A549 (cell line): ENCODE measurements around the gene MNX1. TPM values are rescaled to one million over a fixed set of nuclear protein-coding genes. Genes with fewer than 3 reads are reported as not detected.

Source experiments
- ATAC-seq, 2 experiments: fragments of 200-7000 bp in 1 of 2; fragments of >200 bp in 1 of 2; cut with Nextera tagmentation in 1 of 2; cut with Tn5 transposase in 1 of 2; 3 replicates each; pipeline versions ENCODE4 v1.8.0 to v1.9.1; 2018 to 2020; ENCODE audit warnings: mild to moderate bottlenecking in 1 of 2, moderate library complexity in 1 of 2
- CTCF ChIA-PET: fragments of 300-600 bp; sonication (Branson Sonifier 250); formaldehyde crosslinking; extraction: SDS; loops from one replicate; lab custom pipeline; 2021; ENCODE audit warnings: antibody characterized with exemption, inconsistent platforms; lab: Yijun Ruan, JAX
- POLR2A ChIA-PET: fragments of 350-600 bp; formaldehyde crosslinking; extraction: SDS; loops from one replicate; lab custom pipeline; 2021; ENCODE audit warnings: antibody characterized with exemption, inconsistent platforms; lab: Yijun Ruan, JAX
- DNase-seq, 2 experiments: peaks; one replicate each; pipeline versions ENCODE4 v3.0.0 to v3.0.0-alpha.2; 2011 to 2016; ENCODE audit warnings: low read depth in 1 of 2, low spot score in 1 of 2
- FAIRE-seq: peaks from 2 replicates; lab custom pipeline; 2011; peaks lifted over from hg19 to GRCh38; lab: Jason Lieb, UNC
- H3K27ac ChIP-seq, 2 experiments: fragments of >200 bp; sonication (Bioruptor Twin); formaldehyde crosslinking; 3 replicates each; pipeline ENCODE4 v1.5.1; 2016 to 2017
- H3K4me1 ChIP-seq: fragments of >200 bp; sonication (Bioruptor Twin); formaldehyde crosslinking; 3 replicates; pipeline ENCODE4 v1.6.1; 2016
- H3K4me2 ChIP-seq: fragments of >200 bp; sonication (Bioruptor Twin); formaldehyde crosslinking; 3 replicates; pipeline ENCODE4 v1.6.1; 2016
- H3K4me3 ChIP-seq: fragments of >200 bp; sonication (Bioruptor Twin); formaldehyde crosslinking; 3 replicates; pipeline ENCODE4 v1.5.1; 2016
- H3K9me3 ChIP-seq: fragments of >200 bp; sonication (Bioruptor Twin); formaldehyde crosslinking; 3 replicates; pipeline ENCODE4 v1.6.1; 2016
- BCL3 ChIP-seq: fragments of >200 bp; sonication (Bioruptor Twin); formaldehyde crosslinking; IDR thresholded peaks from 3 replicates; pipeline ENCODE4 v1.6.1; 2016
- CBX8 ChIP-seq: fragments of 200-600 bp; sonication (generic); IDR thresholded peaks from 2 replicates; pipeline ENCODE4 v1.6.1; 2016
- CEBPB ChIP-seq, 2 experiments: fragments of >200 bp in 1 of 2; sonication (Bioruptor Twin) in 1 of 2; formaldehyde crosslinking in 1 of 2; IDR thresholded peaks; 2 replicates each; pipeline ENCODE4 v1.6.1; 2012 to 2016
- CHD2 ChIP-seq: fragments of 150-350 bp; IDR thresholded peaks from 2 replicates; pipeline ENCODE4 v1.6.1; 2014; ENCODE audit warnings: low read length; ENCODE audit not compliant: partially characterized antibody
- CTCF ChIP-seq: fragments of >200 bp; sonication (Bioruptor Twin); formaldehyde crosslinking; IDR thresholded peaks from 3 replicates; pipeline ENCODE4 v1.5.1; 2016
- E2F6 ChIP-seq: IDR thresholded peaks from 2 replicates; pipeline ENCODE4 v1.6.1; 2012; ENCODE audit warnings: low read depth, borderline replicate concordance
- EP300 ChIP-seq, 2 experiments: fragments of >200 bp; sonication (Bioruptor Twin); formaldehyde crosslinking; IDR thresholded peaks; 2 replicates in 1 of 2; 3 replicates in 1 of 2; pipeline ENCODE4 v1.6.1; 2016 to 2017
- FOSB ChIP-seq: fragments of 250-450 bp; sonication (Bioruptor Pico); IDR thresholded peaks from 2 replicates; pipeline ENCODE4 v1.5.0; 2020; ENCODE audit warnings: mild to moderate bottlenecking, moderate library complexity
- FOSL2 ChIP-seq, 2 experiments: fragments of 450-650 bp in 1 of 2; fragments of >200 bp in 1 of 2; sonication (Bioruptor Twin) in 1 of 2; formaldehyde crosslinking; IDR thresholded peaks; 2 replicates each; pipeline versions ENCODE4 v1.5.0 to v1.6.1; 2016 to 2020; ENCODE audit warnings: mild to moderate bottlenecking in 1 of 2, moderate library complexity in 1 of 2
- FOXS1 ChIP-seq: fragments of 250-450 bp; sonication (Bioruptor Pico); IDR thresholded peaks from 2 replicates; pipeline ENCODE4 v1.5.0; 2020; ENCODE audit warnings: mild to moderate bottlenecking, moderate library complexity
- GATA3 ChIP-seq: IDR thresholded peaks from 2 replicates; pipeline ENCODE4 v1.6.1; 2012; ENCODE audit warnings: borderline replicate concordance
- HDAC2 ChIP-seq: fragments of 200-600 bp; sonication (generic); IDR thresholded peaks from 2 replicates; pipeline ENCODE4 v1.6.1; 2016
- HES2 ChIP-seq: fragments of >200 bp; sonication (Bioruptor Twin); formaldehyde crosslinking; IDR thresholded peaks from 2 replicates; pipeline ENCODE4 v1.6.1; 2016
- HEYL ChIP-seq: fragments of 250-450 bp; sonication (Bioruptor Pico); IDR thresholded peaks from 2 replicates; pipeline ENCODE4 v1.8.0; 2021; ENCODE audit warnings: mild to moderate bottlenecking, moderate library complexity
- HOXB5 ChIP-seq: fragments of 250-450 bp; sonication (Bioruptor Pico); IDR thresholded peaks from 2 replicates; pipeline ENCODE4 v1.5.0; 2020; ENCODE audit warnings: mild to moderate bottlenecking, moderate library complexity
- KDM1A ChIP-seq: fragments of 200-600 bp; sonication (generic); IDR thresholded peaks from 2 replicates; pipeline ENCODE4 v1.6.1; 2016; ENCODE audit warnings: low read depth, mild to moderate bottlenecking
- KDM5A ChIP-seq: fragments of 200-600 bp; sonication (generic); IDR thresholded peaks from 2 replicates; pipeline ENCODE4 v1.6.1; 2016; ENCODE audit warnings: antibody characterized with exemption, mild to moderate bottlenecking
- MAFK ChIP-seq: fragments of 450-650 bp; IDR thresholded peaks from 2 replicates; pipeline ENCODE4 v1.6.1; 2014; ENCODE audit not compliant: partially characterized antibody
- MAZ ChIP-seq: fragments of 150-350 bp; IDR thresholded peaks from 2 replicates; pipeline ENCODE4 v1.6.1; 2014; ENCODE audit warnings: antibody characterized with exemption, low read depth, low read length, borderline replicate concordance
- NFE2L2 ChIP-seq: fragments of 150-350 bp; conservative IDR thresholded peaks from 2 replicates; pipeline ENCODE4 v1.6.1; 2014; ENCODE audit warnings: low read length
- PBX3 ChIP-seq: IDR thresholded peaks from 2 replicates; pipeline ENCODE4 v1.6.1; 2012
- PHF8 ChIP-seq: fragments of 200-600 bp; sonication (generic); IDR thresholded peaks from 2 replicates; pipeline ENCODE4 v1.6.1; 2016; ENCODE audit warnings: low read depth, mild to moderate bottlenecking, antibody characterized with exemption, moderate library complexity, borderline replicate concordance
- POLR2A ChIP-seq: IDR thresholded peaks from 2 replicates; pipeline ENCODE4 v1.6.1; 2012; ENCODE audit warnings: mild to moderate bottlenecking, low read length
- RAD21 ChIP-seq, 2 experiments: fragments of >200 bp in 1 of 2; sonication (Bioruptor Twin) in 1 of 2; formaldehyde crosslinking in 1 of 2; IDR thresholded peaks in 1 of 2; conservative IDR thresholded peaks in 1 of 2; 2 replicates in 1 of 2; 3 replicates in 1 of 2; pipeline ENCODE4 v1.6.1; 2012 to 2018; ENCODE audit warnings: inconsistent platforms in 1 of 2
- RFX5 ChIP-seq: fragments of 450-650 bp; IDR thresholded peaks from 2 replicates; pipeline ENCODE4 v1.7.1; 2014; ENCODE audit warnings: antibody characterized with exemption, mild to moderate bottlenecking, moderate library complexity
- SMC3 ChIP-seq: fragments of >200 bp; sonication (Bioruptor Twin); formaldehyde crosslinking; IDR thresholded peaks from 3 replicates; pipeline ENCODE4 v1.6.1; 2018; ENCODE audit warnings: inconsistent platforms
- SREBF2 ChIP-seq: fragments of 450-650 bp; IDR thresholded peaks from 2 replicates; pipeline ENCODE4 v1.6.1; 2014; ENCODE audit warnings: mild to moderate bottlenecking, moderate library complexity
- USF2 ChIP-seq: fragments of 450-650 bp; IDR thresholded peaks from 2 replicates; pipeline ENCODE4 v1.6.1; 2014; ENCODE audit warnings: antibody characterized with exemption
- ZFP36 ChIP-seq: fragments of 450-650 bp; IDR thresholded peaks from 2 replicates; pipeline ENCODE4 v1.6.1; 2014; ENCODE audit warnings: borderline replicate concordance; ENCODE audit not compliant: partially characterized antibody
- ZNF302 ChIP-seq: fragments of 250-450 bp; sonication (Bioruptor Pico); IDR thresholded peaks from 2 replicates; pipeline ENCODE4 v1.9.0; 2021; ENCODE audit warnings: inconsistent platforms, mild to moderate bottlenecking, moderate library complexity
- WGBS: methylation state at CpG from one replicate; pipeline ENCODE4 v1.1.6; 2017; ENCODE audit errors: missing lambda C conversion rate; 5-methylcytosine and 5-hydroxymethylcytosine counted together
- polyA plus RNA-seq, 4 experiments: library from polyadenylated mRNA; depleted of rRNA in 3 of 4; stranded (reverse); fragments of >200 nt; fragmentation: RNase III in 1 of 4; extraction: RNeasy Plus Mini Kit Qiagen cat#74134 plus additional on column Dnase treatment in 1 of 4; gene quantifications; 2 replicates in 3 of 4; 3 replicates in 1 of 4; pipeline ENCODE4 v1.2.3, GENCODE V29; 2011 to 2017

MNX1 gene
- polyA plus RNA-seq, 2 of the 4 experiments (the other 2 are of a cell fraction) = 0.70 to 4.5 TPM

- POLR2A ChIA-PET = no interaction called here
- H3K4me1 ChIP-seq = no peaks in the 10 kb centered on the region
- FAIRE-seq = no peak
- no peak for ATAC-seq
- 81% methylated on average over 9 of the region's 9 CpGs for WGBS
- no peak overlapping the region for H3K4me3 ChIP-seq
- H3K9me3 ChIP-seq = peaks cover 12% of the 10 kb centered on the region; the same call in 2 of the 3 replicates
- no peak overlapping the region for H3K27ac ChIP-seq
- no peak overlapping the region for H3K4me2 ChIP-seq
- TF ChIP-seq USF2 (no peak), HDAC2 (no peak), EP300 (IDR thresholded peaks at IDR 0.05) (no peak), SREBF2 (no peak), FOSL2 (IDR thresholded peaks at IDR 0.05) (no peak), FOSL2 (CRISPR knock-in tag; IDR thresholded peaks at IDR 0.05) (no peak), MAZ (no peak), POLR2A (no peak), ZNF302 (CRISPR knock-in tag) (no peak), MAFK (no peak), SMC3 (no peak), CBX8 (no peak), NFE2L2 (no peak), ZFP36 (no peak), KDM5A (no peak), HEYL (no peak), PHF8 (no peak), RFX5 (no peak), FOSB (CRISPR knock-in tag) (no peak)
- DNase-seq = no peak
- CTCF ChIA-PET = interaction anchor here (0.6 to 1.1 kb wide), 2 partner anchors 15 to 186 kb away, joined by 3 read pairs; no protein-coding TSS in a partner anchor
Observed at GRCh38 chr7:157054927-157055326, 44.5 kb upstream of the MNX1 start.

GRCh38 chr7:157053118-157053517 lies 42.7 kb upstream of the MNX1 start:
- CTCF ChIA-PET = no interaction called here
- H3K4me3 ChIP-seq = no peak overlapping the region

More at GRCh38 chr7:157053118-157053517, 42.7 kb upstream of the MNX1 start:
- POLR2A ChIA-PET = no interaction called here
- peaks cover 12% of the 10 kb centered on the region; the same call in 2 of the 3 replicates for H3K9me3 ChIP-seq
- DNase-seq (no peak), ATAC-seq (no peak), FAIRE-seq (no peak)
- H3K4me2 ChIP-seq = no peak overlapping the region
- H3K27ac ChIP-seq = no peak overlapping the region
- WGBS = 56% methylated on average over 5 of the region's 5 CpGs
- H3K4me1 ChIP-seq = no peaks in the 10 kb centered on the region
- TF ChIP-seq HEYL = no peak
- no peak for TF ChIP-seq CEBPB (IDR thresholded peaks at IDR 0.05)
- no peak for TF ChIP-seq CHD2
- TF ChIP-seq EP300 (IDR thresholded peaks at IDR 0.05) = no peak
- no peak for TF ChIP-seq NFE2L2
- no peak for TF ChIP-seq MAFK
- no peak for TF ChIP-seq KDM1A
- no peak for TF ChIP-seq POLR2A
- TF ChIP-seq MAZ = no peak
- TF ChIP-seq FOXS1 (CRISPR knock-in tag) = no peak
- TF ChIP-seq GATA3 = no peak
- TF ChIP-seq BCL3 = no peak
- TF ChIP-seq E2F6 = no peak
- TF ChIP-seq SREBF2 = no peak
- TF ChIP-seq RAD21 (conservative IDR thresholded peaks at IDR 0.05 in 1 of 2, IDR thresholded peaks at IDR 0.05 in 1 of 2) = no peak
- TF ChIP-seq HES2 = no peak
- TF ChIP-seq HOXB5 (CRISPR knock-in tag) = no peak
- TF ChIP-seq PBX3 = no peak
- no peak for TF ChIP-seq CTCF
